ENCODE results near the gene PPIP5K2.

DNA sequence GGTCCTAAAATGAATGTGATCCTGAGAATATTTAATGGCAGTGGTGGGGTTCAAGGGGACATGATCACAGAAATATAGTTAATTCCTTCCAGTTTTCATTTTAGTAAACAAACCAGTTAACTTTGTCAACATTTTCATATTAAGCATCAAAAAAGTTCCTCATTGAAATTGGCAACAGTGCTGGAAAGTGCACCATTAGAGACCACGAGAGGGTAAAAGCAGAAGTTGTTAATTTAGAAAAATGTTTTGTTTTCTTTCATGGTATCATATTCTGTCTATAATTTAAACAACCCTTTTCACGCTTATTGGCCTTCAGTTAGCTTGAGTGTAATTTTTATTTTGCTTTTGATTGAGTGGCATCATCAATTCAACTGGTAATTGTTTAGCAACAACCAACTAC is 12.0 kb upstream of the PPIP5K2 start:
- no peak for TF ChIP-seq CTCF (IDR thresholded peaks at IDR 0.05)
- no peak for TF ChIP-seq POLR2AphosphoS5 (IDR thresholded peaks at IDR 0.05; ENCODE audit: insufficient read depth in 1 of 2, low read depth in 1 of 2)
